ENCODE measurements around the gene SELENOV. TPM values are rescaled to one million over a fixed set of nuclear protein-coding genes. Genes with fewer than 3 reads are reported as not detected.
A peak's percentile ranks its signal among the peaks of the same experiment; 100 is the strongest.

Gene SELENOV
- total RNA-seq, 4 donors from 2014 or later = not detected

- Histone ChIP-seq H3K9me3 (no peaks in the 10 kb centered on the region), H3K27ac (no peak overlapping the region), H3K27me3 (no peaks in the 10 kb centered on the region), H3K4me3 (no peak overlapping the region), H3K4me1 (peaks cover 0 to 6% (median 0%) of the 10 kb centered on the region in 4 donors), H3K36me3 (no peaks in the 10 kb centered on the region)
- no peak for DNase-seq
- TF ChIP-seq CTCF (IDR thresholded peaks at IDR 0.05) (no peak), POLR2A (IDR thresholded peaks at IDR 0.05) (no peak)
Measured at GRCh38 chr19:39525205-39525604, 10.3 kb downstream of the SELENOV start.

DNA sequence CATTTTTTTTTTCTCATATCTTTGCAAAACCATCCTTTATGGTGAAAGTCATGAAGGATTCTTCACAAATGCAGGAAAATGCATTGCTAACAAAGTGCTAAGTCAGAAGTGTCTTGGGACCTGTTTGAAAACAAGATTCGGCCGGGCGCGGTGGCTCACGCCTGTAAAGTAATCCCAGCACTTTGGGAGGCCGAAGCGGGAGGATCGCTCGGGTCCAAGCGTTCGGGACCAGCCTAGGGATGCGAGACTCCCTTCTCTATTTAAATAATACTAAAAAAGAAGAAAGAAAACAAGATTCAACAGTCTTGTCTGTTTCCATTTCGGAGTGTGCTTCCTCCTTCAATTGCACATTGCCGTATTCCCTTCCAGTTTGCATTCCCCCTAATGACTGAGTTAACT lies 16.9 kb downstream of the SELENOV start:
- H3K9me3 ChIP-seq = no peaks in the 10 kb centered on the region
- no peaks in the 10 kb centered on the region for H3K36me3 ChIP-seq
- H3K4me3 ChIP-seq = peak overlapping the region; percentile 71 to 86 (median 83)
- no peak for TF ChIP-seq CTCF (IDR thresholded peaks at IDR 0.05)
- no peak for TF ChIP-seq POLR2A (IDR thresholded peaks at IDR 0.05)
- peaks cover 0 to 11% (median 8%) of the 10 kb centered on the region in 4 donors for H3K4me1 ChIP-seq
- H3K27ac ChIP-seq = peak overlapping the region; percentile 58 to 91 (median 76)
- DNase-seq = no peak
- H3K27me3 ChIP-seq = no peaks in the 10 kb centered on the region

DNA sequence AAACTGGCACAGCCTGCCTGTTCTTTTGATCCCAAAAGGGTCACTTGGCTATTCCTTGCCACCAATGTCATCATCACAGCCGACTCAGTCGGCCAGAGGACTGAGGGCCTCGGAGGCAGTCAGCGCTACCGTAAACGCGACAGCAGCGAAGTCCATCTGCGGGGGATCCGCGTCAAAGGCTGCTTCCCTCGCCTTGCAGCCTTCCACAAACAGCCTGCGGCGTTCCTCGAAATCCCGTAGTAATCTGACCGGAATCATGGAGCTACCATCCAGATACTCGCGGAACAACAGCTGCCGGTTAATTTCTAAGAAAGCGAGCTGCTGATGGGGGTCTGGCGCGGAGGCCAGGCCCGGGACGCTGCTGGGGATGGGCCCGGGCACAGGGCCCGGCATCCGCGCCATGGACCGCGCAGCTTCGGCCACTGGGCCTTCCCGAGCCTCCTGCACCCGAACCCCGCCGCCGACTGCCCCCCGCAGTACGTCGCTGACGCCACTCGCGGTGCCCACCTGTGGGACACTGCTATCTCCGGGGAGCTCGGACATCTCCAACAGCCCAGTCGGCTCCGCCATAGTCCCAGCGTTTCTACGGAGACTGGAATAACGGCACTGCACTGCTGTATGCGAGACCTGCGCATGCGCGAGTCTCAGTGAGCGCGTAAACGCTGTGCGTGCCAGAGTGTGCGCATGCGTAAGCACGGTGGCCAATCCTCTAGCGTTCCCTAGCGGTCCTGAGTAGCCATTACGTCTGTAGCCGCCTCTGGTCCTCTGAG lies 17.5 kb downstream of the SELENOV start, which contains the start of gene EID2B:
TSS of gene EID2B (minus strand) at position 620 of the 770 bp plus-strand sequence. CDS start at position 570, 50 bp downstream.
- H3K27me3 ChIP-seq = no peaks in the 10 kb centered on the region
- peak; percentile 91 to 97 (median 95) for DNase-seq
- peak within 1 kb of the TSS; percentile 71 to 86 (median 83) for H3K4me3 ChIP-seq
- TF ChIP-seq POLR2A (IDR thresholded peaks at IDR 0.05) (peak in 1 of 2 donors; percentile 27), CTCF (IDR thresholded peaks at IDR 0.05) (peak; percentile 95 to 100 (median 99))
- peaks cover 0 to 11% (median 8%) of the 10 kb centered on the region in 4 donors for H3K4me1 ChIP-seq
- H3K27ac ChIP-seq = peak within 1 kb of the TSS; percentile 58 to 91 (median 76)
- no peaks in the 10 kb centered on the region for H3K9me3 ChIP-seq
- H3K36me3 ChIP-seq = no peaks in the 10 kb centered on the region

DNA sequence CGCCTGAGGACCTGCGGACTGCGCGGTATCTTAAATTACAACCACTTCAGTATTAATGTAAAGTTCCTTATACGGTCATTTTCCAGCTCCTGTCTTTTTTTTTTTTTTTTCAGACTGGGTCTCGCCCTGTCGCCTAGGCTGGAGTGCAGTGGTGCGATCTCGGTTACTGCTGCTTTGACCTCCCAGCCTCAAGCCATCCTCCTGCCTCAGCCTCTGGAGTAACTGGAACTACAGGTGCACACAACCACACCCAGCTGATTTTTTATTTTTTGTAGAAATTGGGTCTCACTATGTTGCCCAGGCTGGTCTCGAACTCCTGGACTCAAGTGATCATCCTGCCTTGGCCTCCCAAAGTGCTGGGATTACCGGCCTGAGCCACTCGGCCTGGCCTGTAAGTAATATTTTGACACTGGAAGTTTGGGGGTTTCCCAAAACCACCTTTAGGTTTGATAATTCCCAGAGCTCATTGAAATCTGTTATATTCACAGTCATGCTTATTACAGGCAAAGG lies 18.1 kb downstream of the SELENOV start:
- TF ChIP-seq CTCF (IDR thresholded peaks at IDR 0.05) (no peak), POLR2A (IDR thresholded peaks at IDR 0.05) (no peak)
- H3K27me3 ChIP-seq = no peaks in the 10 kb centered on the region
- H3K9me3 ChIP-seq = no peaks in the 10 kb centered on the region
- H3K4me3 ChIP-seq = peak overlapping the region in 2 of 4 donors; percentile 84 to 86
- H3K27ac ChIP-seq = no peak overlapping the region
- no peaks in the 10 kb centered on the region for H3K36me3 ChIP-seq
- peaks cover 0 to 15% (median 8%) of the 10 kb centered on the region in 4 donors for H3K4me1 ChIP-seq
- peak in 1 of 3 donors; percentile 25 for DNase-seq

DNA sequence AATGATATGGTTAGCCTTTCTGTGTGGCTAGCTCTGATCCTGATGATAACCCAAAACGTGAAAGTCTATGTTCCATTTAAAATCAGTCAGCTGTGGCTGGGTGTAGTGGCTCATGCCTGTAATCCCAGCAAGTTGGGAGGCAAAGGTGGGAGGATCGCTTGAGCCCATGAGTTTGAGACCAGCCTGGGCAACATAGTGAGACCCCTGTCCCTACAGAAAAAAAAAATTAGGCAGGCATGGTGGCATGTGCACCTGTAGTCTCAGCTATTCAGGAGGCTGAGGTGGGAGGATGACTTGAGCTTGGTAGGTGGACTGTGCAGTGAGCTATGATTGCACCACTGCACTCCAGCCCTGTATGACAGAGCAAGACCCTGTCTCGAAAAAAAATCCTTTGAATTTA lies 18.9 kb downstream of the SELENOV start:
- Histone ChIP-seq H3K4me1 (peaks cover 0 to 22% (median 8%) of the 10 kb centered on the region in 4 donors), H3K9me3 (no peaks in the 10 kb centered on the region), H3K27me3 (no peaks in the 10 kb centered on the region), H3K27ac (no peak overlapping the region), H3K36me3 (no peaks in the 10 kb centered on the region), H3K4me3 (no peak overlapping the region)
- peak in 1 of 3 donors; percentile 9 for DNase-seq
- no peak for TF ChIP-seq CTCF (IDR thresholded peaks at IDR 0.05)
- TF ChIP-seq POLR2A (IDR thresholded peaks at IDR 0.05) = no peak

Measured in Peyer's patch (tissue), 4 donors.